ENCODE results near the gene MAD2L1.

The MAD2L1 gene

DNA sequence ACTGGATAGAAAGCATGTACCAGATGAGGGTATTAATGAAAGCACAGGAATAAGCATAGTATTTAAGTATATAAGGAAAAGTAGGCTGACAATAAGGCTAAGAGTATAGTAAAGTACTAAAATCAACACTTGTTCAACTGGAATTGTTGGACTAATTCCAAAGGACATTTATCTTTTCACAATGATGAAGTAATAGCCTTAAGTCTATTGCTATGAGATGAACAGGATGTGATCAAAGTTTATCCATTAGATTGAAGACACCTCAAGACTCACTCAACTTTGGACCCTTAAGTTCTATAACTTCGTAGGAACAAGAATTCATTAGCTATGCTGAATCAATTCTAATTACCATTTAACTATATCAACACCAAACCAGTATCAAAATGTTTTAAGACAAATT, 7.6 kb downstream of the MAD2L1 start:
- no peak for DNase-seq (ENCODE audit: low read depth, low spot score)

DNA sequence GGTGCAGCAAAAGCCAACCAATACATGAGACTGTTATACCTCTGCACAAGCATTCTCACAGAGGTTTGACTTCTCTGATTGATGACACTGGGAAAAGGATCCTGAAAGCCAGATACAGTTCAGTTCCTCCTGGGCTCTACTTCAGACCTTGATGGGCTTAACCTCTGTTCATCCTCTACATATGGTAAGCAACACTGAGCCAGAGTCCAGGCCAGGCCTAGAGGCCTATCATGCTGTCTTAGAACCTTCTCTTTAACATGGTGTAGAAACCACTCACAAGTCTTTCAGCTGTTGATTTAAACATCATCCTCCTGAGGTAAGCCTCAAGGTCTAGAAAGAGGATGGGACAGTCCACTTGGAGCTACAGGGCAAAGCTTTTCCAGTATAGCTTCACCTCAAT, 9.2 kb downstream of the MAD2L1 start:
- no peak for DNase-seq (ENCODE audit: low read depth, low spot score)

DNA sequence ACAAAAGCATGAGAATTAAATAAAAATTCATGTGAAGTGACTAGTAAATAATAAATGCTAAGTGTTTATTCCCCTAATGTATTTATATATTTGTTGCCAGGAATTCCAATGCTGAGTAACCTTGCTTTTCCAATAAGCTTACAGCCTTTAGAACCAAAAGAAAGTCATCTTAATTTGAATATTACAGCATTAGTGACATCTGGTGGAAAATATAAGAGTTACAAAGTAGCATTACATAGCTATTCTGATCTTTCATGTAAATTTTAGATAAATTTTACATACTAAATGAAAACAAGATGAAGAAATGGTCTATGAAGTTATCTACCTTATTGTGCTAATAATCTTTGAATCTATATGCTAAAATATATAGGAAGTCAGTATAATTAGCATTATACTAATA, 10.4 kb downstream of the MAD2L1 start:
- DNase-seq (ENCODE audit: low read depth, low spot score), result no peak

DNA sequence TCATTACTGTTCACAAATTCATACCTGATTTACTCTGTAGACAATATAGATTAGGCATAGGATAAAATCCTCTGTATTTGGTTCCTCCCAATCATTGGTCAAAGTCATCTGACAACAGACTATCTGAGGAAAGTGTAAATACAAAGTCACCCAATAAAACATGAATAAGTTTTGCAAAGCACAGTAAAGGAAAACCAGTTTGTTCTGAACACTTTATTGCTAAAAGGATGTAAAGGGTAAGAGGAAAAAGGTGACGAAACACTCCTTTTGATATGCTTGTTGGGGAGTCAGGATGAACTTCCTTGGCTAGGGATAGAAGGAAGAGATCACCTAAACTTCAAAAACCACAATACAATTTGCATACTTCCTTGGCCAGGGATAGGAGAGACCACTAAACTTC, 10.9 kb downstream of the MAD2L1 start:
- DNase-seq (ENCODE audit: low read depth, low spot score), result no peak

DNA sequence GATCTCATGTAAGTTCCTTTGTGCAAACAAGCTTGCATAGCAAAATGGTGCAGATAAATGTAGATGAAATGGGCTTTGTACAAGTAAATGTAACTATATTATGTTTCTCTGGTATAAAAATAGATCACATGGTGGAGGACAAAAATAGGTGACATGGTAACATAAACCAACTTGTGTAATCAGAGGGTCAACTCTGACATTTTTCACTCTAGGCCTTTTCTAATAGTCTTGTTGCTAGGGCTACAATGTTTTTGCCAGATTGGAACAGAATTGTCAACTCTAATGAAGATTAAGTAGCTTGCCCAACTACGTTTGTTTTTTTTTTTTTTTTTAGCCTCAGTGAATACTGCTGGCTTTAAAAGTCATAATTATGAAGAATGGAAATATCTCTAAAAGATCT, 11.5 kb downstream of the MAD2L1 start:
- DNase-seq (ENCODE audit: low read depth, low spot score), result no peak

DNA sequence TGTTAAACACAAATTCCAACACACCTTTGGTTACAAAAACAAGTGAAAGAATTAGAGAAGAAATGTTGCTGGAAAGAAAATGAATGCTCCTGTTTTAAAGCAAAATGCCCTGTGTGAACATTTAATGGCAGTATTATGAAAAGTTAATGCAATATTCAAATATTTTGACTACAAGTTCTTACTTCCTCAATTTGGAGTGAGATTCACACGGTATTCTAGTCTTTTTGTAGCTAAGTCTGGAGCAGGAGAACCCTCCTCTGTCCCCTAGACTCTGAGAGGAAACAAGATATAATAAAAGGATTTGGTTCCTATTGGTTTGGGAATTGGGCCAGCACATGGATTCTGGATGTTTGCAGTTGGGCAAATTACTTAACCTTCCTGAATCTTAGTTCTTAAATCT, 12.7 kb downstream of the MAD2L1 start:
- DNase-seq (ENCODE audit: low read depth, low spot score), result no peak

DNA sequence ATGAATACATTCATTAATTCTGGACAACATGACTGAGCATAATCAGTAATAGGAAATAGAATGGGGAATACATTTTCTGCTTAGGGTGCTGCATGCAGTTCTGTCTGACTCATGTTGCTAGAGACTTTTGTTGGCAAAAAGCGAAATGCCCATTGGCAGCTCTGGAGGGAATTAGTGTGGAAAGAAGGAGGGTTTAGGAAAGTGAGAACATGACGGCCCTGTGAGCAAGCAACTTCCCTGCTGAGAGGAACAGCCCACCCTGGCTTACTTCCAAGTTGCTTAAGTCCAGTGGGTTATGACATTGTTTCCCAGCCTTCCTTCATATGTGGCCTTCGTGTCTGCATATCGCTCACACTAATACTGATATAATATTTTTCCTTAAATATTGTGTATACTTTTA, 13.8 kb downstream of the MAD2L1 start:
- no peak for DNase-seq (ENCODE audit: low read depth, low spot score)

DNA sequence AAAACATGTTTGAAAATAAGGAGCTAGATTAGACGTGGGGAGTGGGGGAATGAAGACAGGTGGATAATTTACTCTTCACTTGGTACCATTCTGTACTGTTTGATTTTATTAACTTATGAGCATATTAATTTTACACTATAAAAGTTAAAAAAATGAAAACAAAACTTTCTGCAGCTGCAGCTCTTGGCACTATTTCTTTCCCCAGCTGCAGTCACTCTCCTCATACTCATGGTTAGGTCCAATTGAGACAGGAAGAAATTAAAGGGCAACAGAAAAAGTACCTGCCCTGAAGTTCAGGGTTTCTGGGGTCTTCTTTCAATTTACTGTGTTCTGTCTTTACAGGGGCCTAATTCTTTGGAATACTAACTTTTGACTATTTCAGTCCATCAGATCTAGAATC, 15.4 kb downstream of the MAD2L1 start:
- DNase-seq (ENCODE audit: low read depth, low spot score), result no peak

DNA sequence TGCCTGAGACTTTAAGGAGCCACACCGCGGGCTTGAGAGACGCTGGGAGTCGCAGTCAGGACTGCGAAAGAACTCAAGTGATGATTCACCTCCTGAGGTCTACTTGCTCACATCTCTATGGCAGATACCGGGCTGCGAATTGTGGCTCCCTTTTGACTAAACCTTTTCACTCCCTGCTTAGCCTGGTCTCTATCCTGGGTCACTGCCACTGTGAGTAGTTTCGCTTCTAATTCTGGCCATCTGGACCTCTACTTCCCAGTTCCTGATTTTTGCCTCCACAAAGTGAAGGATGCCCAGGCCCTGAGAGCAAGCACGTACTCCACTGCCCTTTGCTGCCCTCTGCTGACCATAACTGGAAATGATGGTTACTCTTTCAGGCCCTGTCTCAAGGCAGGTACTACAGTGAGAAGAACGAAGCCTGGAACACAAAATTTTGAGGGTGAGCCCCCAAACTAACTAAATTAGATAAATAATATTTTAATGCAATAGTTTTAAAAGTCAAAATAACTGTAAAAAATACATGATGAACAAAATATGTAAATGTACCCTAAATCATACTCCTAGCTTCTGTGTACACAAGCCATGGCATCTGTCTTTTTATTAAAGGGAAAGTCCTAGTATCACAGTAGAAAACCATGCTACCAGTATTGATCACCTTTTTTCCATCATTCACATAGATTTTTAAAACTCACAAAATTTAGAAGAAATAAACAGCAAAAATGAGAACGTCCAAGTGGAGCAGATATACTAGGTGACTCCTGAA, 16.7 kb downstream of the MAD2L1 start:
- DNase-seq (ENCODE audit: low read depth, low spot score), result peak; percentile 89

DNA sequence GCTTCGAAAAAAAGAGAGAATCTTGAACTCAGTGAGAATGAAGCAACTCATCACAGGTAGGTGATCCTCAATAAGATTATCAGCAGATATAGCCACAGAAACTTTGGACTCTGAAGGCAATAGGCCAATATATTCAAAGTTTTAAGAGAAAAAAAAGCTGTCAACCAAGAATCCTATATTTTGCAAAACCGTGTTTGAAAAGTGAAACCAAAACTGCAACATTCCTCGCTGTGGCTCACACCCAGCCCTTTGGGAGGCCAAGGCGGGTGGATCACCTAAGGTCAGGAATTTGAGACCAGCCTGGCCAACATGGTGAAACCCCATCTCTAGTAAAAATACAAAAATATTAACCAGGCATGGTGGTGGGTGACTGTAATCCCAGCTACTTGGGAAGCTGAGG, 22.8 kb downstream of the MAD2L1 start:
- no peak for DNase-seq (ENCODE audit: low read depth, low spot score)

DNA sequence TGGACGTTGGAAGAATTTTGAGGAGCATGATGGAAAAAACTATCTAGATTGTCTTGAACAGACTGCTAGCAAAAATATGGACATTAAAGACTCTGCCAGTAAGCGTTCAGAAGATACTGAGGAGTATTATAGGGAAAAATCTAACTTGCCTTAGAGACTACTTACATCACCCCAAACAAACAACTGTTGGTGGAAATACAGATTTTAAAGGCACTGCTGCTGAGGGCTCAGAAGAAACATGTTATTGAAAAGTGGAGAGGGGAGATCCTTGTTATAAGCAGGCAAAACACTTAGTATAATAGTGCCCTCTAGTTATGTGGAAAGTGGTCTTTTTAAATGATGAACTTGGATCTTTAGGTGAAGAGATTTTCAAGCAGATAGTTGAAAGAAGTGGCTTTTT, 29.2 kb downstream of the MAD2L1 start:
- no peak for DNase-seq (ENCODE audit: low read depth, low spot score)

DNA sequence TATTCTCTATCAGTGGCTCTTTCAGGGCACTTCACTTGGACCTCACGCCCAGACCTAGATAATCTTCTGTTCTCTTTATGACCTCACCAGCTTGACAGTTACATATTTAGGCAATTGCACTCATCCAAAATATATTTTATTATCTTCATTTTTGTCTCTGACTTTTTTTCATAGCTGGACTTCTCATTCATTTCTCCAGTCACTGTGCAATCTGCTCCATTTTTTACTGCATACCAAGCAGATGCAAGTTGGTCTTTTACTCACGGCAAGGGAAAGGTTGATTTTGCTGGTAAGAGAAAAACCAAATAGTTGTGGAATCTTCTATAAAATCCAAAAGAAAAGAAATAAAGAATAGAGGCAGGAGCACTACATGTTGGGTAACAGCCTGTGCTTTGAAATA, 31.7 kb downstream of the MAD2L1 start:
- DNase-seq (ENCODE audit: low read depth, low spot score), result no peak

DNA sequence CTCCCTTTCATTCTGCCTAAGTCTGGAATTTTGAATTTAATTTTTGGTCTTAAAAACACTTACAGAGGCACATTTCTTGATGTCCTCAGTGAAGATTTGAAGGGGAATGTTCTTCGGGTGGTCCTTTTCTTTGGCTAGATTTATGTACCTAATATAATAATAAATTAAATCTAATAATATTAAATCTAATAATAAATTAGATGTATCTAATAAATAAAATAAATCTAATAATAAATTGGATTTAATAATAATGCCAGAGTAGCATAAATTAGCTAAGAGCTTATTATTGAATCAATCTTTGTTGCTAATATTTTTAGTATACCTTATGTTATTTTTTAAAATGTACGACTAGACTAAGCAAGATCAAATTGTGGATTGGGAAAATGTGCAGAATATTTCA, 39.8 kb downstream of the MAD2L1 start:
- no peak for DNase-seq (ENCODE audit: low read depth, low spot score)

DNA sequence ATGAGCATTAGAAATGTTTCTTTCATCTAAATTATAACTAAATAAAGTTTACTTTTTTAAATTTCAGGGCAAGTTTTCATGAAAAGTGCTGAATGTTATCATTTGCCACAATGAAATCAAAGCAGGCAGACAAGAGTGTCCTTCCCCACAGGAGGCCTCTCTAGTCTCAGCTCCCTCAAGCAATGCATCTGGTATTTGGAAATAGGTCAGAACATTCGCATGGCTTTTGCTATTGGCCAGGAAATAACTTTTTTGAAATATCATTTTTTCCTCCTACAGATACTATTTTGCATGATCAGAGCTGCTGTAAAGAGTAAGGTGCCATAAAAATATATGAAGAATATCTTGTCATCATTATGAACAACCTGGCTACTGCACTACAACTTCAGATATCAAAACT, 41.1 kb downstream of the MAD2L1 start:
- no peak for DNase-seq (ENCODE audit: low read depth, low spot score)

DNA sequence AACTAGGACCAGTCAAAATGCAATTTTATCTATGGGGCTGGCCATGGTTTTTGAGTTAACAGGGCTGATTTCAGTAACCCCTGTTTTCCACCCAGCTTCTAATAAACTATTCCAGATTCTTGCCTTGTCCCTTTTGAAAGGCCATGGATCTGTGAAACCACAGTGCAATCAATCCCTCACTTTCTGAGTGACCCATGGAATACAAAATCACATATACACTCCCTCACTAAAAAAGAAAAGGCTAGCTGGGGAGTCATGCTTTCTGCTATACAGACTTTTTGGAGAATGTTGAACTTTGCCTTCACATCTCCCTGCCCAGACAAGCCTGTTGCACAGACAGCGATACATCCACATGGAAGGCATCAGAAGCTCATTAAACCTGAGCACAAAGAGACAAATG, 47.9 kb downstream of the MAD2L1 start:
- no peak for DNase-seq (ENCODE audit: low read depth, low spot score)

DNA sequence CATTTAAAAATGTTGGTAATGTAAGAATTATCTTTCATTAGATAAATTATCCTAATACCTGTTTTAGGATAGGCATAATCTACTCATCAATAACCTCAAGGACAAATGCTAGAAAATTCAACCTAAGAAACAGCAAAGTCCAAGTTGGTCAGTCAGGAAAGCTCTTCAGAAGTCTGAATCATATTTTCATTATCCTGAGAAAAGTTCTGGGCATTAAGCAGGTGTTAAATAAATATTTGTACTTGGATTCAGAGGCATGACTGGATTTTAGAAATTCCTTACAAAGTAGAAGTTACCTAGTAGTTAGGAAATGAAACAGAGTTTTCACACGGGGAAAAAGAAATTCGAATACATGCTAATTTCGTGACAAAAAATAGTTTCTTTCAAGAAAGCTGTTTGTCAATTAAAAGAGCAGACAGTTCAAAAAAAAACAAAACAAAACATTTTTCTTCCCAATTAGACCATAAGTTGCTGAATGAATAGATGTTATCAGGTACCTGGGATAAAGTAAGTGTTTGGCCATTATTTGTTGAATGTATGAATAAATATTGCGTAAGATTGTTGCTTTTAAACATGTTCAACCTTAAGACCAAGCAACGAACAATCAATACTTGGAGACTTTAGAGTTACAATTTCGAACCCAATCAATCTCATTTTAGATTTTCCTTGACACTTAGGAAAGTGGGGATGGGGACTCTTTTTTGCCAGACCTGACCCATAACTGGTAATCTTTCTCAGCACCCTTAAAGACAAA, 48.5 kb downstream of the MAD2L1 start:
- no peak for DNase-seq (ENCODE audit: low read depth, low spot score)

DNA sequence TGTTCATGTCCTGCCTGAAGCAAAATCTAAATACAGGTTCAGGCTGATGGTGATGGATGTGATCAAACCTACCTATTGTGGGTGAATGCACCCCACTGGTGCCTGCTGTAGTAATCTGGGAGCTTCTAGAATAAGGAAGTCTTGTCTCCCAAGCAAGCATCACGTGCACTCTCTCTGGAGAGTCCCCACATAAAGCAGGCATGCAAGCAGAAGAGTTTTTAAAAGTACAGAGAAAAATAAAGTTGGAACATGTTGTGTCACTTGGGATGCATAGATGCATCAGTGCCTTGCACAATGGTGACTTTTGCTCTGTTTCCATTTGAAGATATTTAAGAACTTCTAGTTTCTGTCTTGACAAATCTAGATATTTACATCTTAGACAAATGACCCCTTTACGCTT, 54.9 kb downstream of the MAD2L1 start:
- DNase-seq (ENCODE audit: low read depth, low spot score), result no peak

DNA sequence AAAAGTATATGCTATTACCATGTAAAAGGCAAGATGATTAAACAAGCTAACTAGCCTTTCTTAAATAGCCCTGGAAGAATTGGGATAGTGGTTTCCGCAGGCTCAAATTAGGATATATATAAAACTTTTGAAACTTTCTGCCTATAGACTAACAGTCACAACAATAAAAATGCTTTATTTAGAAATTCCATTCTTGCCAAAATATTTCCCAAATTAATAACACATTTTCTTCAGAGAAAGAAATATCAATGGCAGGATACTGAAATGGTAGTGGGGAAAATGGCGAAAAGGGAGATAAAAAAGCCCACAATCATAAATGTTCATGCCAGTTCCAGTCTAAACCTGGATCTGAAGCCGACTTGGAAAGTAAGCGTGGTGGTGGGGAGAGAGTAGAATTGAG, 56.0 kb downstream of the MAD2L1 start:
- DNase-seq (ENCODE audit: low read depth, low spot score), result no peak

DNA sequence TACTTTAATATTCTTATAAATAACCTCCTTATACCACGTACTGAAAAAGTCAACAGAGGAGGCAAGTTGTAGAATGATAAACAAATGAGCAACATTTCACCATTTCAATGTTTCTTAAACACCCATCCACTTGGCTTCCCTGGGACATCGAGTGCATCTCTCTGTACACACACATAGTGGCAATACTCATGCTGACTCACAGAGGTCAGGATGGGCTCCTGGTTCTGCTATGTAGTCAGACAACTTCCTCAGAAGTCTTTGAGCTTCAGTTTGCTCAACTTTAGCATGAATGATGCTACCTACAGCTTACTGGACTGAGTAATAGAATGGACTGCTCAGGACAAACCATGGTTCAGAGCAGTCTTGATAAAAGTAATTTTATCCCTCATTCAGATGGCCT, 56.9 kb downstream of the MAD2L1 start:
- DNase-seq (ENCODE audit: low read depth, low spot score), result no peak

DNA sequence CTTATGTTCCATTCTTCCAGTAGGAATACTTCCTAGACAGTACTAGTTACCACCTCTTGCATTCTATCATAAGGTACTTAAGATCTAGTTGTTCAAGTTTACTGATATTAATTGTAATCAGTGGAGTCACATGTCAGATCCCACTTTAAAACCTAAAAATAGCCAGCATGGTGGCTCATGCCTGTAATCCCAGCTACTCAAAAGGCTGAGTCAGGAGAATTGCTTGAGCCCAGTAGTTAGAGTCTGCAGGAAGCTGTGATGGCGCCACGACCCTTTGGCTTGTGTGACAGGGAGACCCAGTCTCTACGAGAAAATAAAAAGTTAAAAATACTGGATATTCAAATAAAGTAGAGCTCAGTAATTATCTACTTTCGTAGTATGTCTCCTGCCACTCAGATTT, 57.7 kb downstream of the MAD2L1 start:
- no peak for DNase-seq (ENCODE audit: low read depth, low spot score)

DNA sequence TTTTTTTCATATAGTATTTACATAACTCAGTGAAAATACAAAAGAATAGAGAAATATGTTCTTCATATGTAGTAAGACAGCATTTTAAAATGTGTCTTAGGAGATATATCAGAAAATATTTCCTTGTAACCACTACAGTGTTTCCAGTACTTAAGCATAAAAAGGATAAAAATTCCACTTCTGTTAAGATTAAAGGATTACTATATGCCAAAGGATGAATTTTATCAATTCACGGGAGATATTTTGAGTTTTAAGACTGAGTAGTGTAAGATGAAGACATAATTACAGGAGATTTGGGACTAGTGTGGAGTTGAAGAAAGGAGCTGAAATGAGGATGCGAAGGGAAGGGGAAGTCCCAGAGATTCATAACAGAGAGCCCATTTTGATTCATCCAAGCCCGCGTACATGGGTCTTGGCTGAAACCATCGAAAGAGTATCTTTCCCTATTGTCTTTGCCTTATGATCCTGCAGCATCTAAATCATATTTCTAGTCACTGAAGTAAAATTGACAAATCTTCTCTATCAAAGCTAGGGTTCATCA, 58.7 kb downstream of the MAD2L1 start:
- no peak for DNase-seq (ENCODE audit: low read depth, low spot score)

DNA sequence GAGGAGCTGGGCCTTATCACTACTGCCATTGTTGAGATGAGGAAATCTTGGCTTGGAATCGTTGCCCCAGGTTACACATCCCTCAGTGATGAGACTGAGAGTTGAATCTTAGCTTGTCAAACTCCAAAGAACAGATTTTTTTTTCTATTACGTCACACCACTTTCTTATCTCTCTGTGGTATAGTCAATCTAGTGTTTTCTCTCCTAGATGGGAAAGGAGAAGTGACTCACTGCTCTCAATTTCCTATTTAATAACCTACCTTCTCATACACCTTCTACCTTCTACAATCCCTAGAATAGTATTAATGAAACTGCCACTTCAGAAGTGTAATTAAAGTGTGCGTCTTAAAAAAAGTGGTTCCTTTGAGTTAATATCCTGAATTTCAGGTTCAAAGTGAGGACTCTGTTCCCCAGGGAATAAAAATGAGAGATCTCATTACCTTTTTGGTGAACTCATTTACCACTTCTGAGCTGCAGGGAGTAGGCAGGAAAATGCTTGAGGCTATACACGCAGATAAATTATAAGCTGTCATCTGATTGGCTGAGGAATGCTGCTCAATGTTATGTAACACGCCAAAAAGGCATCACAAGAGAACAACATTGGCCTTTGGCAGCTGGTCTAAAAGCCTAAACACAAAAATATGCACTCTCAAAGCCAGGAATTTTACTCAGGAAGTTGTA, 59.3 kb downstream of the MAD2L1 start:
- no peak for DNase-seq (ENCODE audit: low read depth, low spot score)

All from ELF-1 (cell line).